ENCODE data around the gene ALG2.

ALG2 gene, protein sequence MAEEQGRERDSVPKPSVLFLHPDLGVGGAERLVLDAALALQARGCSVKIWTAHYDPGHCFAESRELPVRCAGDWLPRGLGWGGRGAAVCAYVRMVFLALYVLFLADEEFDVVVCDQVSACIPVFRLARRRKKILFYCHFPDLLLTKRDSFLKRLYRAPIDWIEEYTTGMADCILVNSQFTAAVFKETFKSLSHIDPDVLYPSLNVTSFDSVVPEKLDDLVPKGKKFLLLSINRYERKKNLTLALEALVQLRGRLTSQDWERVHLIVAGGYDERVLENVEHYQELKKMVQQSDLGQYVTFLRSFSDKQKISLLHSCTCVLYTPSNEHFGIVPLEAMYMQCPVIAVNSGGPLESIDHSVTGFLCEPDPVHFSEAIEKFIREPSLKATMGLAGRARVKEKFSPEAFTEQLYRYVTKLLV

DNA sequence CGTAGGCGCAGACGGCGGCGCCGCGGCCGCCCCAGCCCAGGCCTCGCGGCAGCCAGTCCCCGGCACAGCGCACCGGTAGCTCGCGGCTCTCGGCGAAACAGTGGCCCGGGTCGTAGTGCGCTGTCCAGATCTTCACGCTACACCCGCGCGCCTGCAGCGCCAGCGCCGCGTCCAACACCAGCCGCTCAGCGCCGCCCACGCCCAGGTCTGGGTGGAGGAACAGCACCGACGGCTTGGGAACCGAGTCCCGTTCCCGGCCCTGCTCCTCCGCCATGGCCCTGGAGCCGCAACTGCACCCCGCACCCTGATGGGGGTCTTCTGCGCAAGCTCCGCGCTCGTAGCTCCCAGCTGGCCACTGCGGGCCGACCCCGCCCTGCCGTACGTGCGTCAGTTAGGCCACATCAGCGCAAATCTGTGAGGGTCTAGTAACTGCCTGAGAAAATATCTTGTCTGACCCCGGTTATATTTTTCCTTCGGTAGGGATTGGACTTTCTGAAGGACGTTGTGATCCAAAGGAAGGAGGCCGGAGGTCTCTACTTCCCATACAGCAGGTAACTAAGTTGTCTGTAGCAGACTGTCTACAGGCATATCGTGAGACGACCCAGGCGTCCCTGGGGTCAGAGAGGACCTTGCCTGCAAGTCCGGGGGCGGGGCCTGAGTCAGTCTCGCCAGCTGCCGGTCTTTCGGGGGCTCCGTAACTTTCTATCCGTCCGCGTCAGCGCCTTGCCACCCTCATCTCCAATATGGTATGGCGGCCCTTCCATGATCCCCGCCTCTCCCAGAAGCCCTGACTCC, at the start of gene ALG2, which contains the start of gene SEC61B:
Gene ALG2 (minus strand): TSS at position 322 of the 795 bp plus-strand sequence. CDS start 48 bp downstream, at position 274.
Gene SEC61B (plus strand): TSS at position 662 of the 795 bp plus-strand sequence. CDS start 82 bp downstream, at position 744.
- DNase-seq: peak; percentile 95

DNA sequence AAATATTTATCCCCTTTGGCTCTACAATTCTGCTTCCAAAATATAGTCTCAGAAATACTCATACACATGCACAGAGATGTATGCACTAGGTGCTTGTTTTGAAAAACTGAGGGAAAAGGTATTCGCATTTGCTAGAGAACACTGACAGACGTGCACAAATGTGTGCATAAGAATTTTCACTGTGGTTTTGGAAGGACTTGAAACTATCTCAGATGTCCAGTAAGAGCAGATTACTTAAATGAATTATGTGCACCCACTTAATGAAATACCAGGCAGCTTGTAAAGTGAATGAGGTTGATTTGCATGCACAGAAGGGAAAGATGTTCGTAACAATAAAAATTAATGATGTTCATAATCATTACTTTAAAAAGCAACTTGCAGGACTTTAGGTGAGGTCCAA, 48.7 kb upstream of the ALG2 start:
- no peak for DNase-seq

DNA sequence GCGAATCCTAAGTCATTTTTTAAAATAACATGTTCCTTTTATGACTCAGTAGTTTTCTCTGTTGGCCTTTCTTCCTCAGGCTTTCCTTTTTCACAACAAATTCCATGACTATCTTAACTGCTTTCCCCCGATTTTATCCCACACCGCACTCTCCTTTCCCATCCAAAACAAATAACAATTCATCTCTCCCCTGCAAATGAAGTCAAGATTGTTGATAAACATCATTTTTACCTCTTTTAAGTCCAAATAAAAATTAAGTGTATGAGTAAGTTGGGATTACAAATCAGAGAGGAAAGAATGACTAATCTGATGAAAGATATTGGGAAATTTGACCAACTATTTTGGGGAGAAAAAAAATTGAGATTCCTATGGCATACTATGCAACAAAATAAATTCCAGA, 47.7 kb upstream of the ALG2 start:
- no peak for DNase-seq

DNA sequence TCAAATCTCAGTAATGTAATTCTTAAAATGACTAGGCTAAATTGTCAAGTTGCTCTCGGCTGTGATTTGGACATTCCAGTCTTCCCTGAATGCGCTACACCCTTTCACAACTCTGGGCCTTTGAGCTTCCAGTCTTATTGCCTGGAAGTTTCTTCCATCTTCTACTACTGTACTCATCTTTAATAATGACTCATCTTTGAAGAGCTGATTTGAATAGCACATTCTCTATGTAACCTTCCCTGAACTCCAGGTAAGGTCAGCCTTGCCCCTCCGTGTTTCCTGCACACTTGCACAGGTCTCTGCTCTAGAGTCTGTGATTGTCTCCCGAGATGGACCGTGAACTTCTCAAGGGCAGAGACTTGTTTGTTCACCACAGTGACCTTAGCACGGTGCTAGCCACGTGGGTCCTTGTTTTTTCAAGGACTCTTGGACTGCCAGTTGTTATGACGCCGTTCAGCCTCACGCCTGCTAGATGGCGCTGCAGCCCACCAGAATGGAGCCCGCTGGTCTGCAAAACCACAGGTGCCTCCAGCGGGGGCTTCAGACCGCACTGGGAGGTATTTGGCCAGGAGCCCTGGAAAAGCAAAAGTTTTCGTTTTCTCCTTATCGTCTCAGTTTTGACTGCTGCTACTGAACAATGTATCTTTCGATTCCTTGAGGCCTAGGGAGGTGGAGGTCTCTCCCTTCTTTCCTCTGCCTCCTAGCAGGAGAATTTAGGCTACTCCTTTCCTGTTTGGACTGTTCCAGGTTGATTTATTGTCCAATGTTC, 44.7 kb upstream of the ALG2 start:
- peak; percentile 65 for DNase-seq

DNA sequence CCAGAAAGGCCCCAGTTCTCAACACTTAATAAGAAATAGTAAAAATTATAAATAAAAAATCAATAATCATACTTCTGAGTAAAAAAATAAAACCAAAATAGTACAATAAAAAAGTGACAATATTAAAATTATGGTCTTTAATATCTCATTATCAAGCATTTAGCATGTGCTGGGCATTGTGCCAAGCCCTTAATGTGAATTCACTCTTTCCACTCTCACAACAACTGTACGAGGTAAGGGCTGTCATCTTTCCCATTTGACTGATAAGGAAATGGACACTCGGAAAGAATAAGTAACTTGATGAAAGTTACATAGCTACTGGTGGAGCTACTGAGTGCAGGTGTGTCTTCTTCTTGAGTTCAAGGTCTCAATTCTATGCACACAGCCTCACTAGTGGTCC, 43.9 kb upstream of the ALG2 start:
- DNase-seq: no peak

DNA sequence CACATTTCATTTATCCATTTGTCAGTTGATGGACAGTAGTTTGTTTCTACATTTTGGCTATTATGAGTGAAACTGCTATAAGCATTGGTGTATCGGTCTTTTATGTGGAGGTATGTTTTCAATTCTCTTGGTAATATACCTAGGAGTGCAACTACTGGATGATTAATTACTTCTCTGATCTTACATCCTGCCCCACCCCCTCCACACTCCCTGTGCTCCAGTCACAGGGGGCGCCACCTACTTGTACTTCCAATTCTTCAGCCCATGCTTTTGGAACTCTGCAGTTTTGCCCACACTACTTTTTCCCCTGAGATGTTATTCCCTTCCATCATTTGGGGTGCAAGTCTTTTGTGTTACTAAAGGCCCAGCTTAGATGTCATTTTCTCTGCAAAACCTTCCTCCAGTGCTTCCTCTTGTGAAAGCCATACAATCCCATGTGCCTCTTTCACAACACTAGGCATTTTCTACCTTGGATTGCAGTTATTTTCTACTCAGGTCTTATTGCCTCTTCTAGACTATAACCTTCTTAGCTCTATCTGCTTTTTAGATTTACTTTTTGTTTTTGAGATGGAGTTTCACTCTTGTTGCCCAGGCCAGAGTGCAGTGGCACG, 42.4 kb upstream of the ALG2 start:
- DNase-seq: no peak

DNA sequence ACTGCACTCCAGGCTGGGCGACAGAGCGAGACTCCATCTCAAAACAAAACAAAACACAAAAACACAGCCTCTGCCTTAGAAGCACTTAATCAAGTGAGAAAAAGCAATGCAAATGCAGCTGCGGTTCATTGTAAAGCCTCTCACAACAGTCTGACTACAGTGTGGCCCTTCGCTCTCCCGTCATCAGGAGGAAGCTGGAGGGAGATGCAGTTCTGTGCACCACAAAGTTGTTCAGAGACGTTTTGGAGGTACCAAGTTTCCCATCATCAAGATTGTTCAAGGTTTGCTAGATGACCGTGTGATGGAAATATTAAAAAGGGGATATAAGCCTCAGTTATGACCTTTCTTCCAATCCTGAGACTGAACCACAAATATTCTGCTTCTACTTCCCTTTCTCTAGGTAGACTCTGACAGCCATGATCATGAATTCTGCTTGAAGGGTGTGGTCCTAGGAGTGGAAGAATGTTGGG, 41.2 kb upstream of the ALG2 start:
- DNase-seq: no peak

DNA sequence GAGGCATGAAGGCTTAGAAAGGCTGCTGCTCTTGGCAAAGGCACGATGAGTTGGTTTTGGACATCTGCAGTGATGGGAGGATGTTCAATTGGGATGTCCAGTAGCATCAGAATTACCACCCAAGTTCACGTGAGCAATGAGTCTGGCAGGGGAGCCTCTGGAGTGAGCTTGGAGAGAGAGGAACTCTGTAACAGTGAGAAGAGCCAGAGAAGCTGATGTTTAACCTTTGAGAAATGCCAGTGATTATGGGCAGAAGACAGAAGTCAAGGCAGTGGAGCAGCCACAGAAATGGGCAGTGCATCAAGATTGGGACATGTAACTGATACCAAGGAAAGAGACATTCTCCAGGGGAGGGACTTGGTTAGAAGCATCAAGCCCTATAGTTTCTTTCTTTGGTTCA, 40.2 kb upstream of the ALG2 start:
- no peak for DNase-seq

DNA sequence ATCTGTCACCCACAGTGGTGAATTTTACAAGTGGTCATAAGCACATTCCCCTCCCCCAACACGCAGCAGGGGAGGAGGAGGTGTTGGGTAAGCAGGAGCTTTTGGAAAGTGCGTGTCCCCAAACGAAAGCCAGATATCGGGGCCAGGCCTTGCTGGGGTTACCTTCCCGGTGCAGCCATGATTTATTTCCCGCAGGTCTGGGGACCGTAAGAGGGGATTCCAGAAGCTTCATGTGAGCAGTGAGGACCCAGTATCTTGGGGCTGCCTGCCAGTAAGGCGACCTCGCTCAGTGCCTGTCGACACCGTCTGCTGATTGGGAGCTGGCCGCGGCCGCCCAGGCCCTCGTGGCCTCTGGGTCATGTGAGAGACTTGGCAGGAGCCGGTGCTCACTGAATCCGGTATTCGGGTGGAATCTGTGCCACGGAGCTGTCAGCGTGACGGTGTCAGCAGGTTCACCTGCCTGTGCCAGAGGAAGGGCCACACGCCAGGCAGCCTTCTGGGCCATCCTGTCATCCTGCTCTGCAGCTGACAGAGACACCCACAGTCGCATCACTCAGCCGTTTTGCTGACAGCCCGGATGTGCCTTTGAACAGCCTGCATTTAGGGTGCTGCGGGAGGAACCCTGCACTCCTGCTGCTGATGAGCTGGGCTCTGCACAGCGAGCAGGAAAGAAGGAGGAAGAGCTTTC, 37.6 kb upstream of the ALG2 start:
- DNase-seq: peak; percentile 27

DNA sequence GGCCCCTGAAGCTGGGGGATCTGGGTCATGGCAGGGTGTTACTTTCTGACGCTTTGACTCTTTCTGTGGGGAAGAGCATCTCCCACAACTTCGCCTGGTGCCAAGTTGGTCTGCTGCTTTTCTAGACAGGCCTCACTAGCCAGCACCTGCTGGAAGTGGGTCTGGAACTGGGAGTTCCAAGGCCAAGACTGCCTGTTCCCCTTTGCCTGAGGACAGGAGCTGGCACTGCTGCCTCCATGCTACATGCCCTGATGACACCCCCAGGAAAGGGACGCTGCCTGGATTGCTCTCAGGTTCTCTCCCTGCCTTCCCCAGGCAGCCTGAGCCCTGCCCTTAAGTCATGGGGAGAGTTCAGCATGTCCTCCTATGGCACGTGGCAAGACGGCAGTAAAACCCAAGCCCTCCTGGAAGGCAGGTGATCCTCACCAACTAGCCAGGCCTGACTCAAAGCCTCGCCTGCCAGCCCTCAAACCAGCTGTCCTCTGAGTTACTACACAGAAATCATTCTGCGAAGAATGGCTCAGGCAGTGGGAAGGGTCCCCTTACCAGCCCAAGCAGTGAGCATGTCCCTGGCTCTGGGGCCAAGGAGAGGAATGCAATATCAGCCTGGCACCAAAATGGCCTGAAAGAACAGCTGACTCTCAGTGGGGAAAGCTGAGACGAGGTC, 36.1 kb upstream of the ALG2 start:
- no peak for DNase-seq

DNA sequence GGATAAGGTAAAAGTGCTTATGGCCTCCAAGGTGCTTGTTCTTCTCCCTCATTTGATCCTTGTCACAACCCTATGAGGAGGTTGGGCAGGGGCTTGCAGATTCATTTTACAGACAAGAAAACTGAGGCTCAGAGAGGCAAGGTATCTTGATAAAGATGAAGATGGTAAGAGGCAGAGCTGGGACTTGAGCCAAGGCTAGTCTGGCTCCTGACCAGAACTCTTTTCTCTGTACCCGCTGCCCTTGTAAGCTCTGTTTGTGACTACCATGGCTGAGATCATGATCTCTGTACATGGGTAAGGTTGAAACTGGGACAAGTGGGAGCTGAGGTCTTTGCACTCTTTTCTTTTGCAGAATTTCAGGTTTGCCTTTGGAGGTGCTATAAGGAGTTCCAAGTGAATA, 33.9 kb upstream of the ALG2 start:
- DNase-seq: no peak

DNA sequence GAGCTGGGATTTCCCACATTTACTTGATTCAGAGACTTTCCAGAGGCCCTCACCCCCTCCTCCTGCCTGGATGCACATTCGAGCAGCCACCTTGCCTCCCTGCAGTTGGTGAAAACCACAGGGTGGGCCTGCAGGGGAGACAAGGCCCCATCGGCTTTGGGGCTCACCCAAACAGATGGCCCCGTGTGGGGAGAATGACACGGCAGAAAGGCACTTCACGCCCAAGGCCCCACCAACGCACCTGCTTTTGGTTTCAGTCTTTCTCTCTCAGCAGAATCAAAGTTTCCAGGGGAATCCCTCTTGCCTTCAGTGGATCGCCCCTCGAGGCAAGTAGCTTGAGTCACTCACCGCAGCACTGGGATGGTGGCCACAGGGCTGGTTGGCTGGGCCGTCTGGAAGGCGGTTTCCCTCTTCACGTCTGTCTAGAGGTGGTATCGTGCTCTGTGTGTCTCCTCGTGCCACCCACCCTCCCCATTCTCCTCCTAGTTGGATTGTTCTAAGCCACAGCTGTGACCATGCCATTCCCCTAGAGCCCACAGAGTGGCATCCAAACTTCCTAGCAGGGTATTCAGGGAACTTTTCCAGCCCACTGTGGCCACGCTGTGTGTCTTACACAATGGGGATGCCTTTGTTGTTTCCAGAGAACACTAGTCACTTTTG, 32.2 kb upstream of the ALG2 start:
- peak; percentile 66 for DNase-seq

DNA sequence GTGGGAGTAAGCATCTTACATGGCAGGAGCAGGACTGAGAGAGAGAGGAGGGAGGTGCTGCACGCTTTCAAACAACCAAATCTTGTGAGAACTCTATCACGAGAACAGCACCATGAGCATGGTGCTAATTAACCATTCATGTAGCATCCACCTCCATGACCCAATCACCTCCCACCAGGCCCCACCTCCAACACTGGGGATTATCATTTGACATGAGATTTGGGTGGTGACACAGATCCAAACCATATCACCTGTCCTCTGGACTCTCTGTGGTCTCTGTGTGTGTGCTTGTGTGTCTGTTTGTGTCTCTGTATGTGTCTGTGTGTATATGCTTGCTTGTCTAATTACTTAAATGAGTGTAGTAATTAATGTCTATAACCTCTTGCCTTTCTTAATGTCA, 31.4 kb upstream of the ALG2 start:
- DNase-seq: no peak

DNA sequence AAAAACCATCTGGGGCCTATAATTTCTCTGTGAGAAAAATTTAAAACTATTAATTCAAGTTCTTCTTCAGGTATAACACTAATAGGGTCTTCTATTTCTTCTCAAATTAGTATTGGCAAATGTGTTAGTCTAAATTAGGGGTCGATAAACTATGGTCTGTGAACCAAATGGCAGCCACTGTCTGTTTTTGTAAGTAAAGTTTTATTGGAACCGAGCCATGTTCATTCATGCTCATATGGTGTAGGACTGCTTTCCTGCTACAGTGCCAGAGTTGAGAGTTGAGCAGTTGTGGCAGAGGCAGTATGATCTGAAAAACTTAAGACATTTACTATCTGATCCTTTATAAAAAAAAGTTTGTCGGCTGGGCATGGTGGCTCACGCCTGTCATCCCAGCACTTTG, 29.4 kb upstream of the ALG2 start:
- no peak for DNase-seq

DNA sequence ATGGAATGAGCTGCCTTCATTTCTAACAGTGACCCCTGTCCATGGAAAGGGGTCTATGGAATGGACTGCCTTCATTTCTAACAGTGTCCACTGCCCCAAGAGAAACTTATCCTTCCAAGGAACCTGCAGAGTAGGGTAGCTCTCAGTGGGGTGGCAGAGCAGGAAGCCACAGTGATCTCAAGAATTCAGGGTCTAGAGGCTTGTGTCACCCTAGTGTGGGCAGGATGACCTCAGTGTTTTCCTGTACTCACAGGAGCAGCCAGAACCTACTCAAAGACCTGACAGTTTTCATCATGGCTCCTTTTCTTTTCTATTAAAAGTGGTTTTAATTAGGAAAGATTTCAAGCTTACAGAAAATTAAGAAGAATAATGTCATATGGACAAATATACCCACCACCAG, 27.9 kb upstream of the ALG2 start:
- no peak for DNase-seq

DNA sequence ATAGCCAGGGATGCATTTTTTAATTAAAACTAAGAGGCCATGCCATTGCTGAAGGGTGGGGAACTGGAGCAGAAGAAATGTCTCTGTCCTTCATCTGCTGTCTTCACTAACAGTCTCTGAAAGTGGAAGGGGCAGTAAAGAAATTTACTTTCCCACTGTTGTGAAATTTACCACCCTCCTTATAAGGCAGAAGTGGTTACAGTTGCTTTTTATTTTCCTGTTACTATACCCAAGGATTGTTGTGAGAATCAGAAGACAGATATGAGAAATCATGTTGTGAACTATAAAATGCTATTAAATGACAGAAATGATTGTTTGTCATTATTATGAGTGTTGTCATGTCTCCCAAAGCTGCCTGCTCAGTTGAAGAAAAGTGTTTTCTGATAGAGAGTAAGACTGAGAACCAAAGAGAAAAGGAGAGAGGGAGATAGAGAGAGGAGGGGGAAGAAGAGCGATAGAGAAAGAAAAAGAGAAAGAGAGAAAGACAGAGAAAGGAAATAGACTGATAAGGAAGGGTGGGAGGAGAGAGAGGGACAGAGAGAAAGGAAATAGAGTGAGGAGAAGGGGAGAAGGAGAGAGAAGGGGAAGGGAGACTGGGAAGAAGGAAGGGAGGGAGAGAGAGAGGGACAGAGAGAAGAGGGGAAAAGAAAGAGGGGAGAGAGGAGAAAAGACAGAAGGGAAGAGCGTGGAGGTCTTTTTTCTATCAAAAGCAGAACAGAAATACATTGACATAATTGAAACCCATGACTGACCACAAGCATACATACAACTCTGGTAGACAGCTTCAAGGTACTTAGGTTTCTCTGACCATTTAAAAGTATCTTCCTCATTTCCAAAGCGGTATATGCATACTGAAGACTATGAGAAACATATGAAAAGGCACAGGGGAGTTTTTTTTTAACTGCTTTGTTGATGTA, 22.9 kb upstream of the ALG2 start:
- no peak for DNase-seq

DNA sequence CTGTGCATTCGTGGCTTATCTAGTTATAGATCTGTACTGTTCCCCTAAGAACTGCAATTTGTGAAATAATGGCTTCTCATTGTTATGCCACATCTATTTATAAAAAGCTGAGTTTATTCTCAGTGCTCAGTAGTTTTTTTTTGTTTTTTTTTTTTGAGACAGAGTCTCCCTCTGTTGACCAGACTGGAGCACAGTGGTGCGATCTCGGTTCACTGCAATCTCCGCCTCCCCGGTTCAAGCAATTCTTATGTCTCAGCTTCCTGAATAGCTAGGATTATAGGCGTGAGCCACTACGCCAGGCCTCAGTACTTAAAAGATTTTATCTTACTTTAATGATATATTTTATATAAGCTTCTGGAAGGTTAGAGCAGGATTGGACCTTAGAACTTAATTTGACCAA, 19.4 kb upstream of the ALG2 start:
- DNase-seq: no peak

DNA sequence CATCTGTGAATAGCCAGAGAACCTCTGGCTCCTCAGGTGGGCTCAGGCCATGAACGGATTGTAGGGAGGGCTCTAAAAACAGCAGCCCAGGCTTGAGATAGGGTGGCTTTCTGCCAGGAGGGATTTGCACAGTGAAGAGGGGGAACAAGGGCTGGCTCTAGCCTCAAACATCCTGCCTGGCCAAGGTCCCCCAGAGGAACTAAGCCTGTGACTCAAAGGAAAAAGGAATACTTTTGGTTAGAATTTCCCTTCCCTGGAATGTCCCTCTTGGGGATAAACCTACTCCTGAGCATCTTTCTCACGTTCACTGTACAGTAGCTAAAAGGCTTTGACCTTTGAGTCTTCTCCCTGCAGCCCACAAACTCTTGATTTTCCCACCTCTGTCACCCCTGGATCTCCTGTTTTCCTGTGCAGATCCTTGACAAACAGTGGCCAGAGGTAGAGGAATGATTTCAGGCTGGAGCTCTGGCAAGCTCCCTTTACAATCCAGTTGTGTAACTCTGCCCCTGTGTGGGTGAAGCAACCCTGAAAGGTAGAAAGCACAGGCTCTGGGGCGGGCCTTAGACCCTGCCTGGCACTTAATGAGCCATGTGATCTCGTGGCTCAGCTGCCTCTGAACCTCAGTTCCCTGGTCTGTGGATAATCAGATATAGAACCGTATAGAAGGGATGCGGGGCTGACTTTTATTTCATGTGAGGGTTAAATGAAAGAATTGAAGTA, 17.8 kb upstream of the ALG2 start:
- no peak for DNase-seq

DNA sequence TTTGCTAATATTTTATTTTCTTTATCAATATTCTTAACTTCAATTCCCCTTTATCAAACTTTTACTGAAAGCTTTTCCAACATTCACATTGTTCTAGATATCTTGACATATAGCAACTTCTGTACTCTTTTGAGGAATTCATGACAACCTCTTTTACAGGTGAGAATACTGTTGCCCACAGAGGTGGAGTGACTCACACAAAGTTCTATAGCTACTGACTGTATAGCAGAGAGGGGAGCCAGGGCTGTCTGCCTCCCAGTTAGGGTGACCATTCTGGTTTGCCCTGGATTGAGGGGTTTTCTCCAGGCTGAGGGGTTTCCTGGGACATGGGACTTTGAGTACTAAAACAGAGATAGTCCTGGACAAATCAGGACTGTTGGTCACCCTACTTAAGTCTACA, 16.6 kb upstream of the ALG2 start:
- no peak for DNase-seq

All from activated CD8-positive, alpha-beta memory T cell treated with anti-CD3 and anti-CD28 coated beads, Interleukin-2, amount 50 U/mL, for 4 hours (primary cell).